D341Med (cell line): ENCODE data around the gene RPL14.
A peak's percentile ranks its signal among the peaks of the same experiment; 100 is the strongest.
"Not testable (repeated sequence)": the region's sequence is repeated elsewhere in the genome, so short reads cannot be mapped to it uniquely, and the experiment has no call there.

Source experiments
- DNase-seq: peaks from one replicate; pipeline ENCODE4 v3.0.0; 2012; ENCODE audit warnings: low spot score

The RPL14 gene

GRCh38 chr3:40456940-40457823 is at the start of gene RPL14:
Gene RPL14 (plus strand): TSS chr3:40457339. CDS start chr3:40457472, 133 bp downstream.
- peak; percentile 94 for DNase-seq

DNA sequence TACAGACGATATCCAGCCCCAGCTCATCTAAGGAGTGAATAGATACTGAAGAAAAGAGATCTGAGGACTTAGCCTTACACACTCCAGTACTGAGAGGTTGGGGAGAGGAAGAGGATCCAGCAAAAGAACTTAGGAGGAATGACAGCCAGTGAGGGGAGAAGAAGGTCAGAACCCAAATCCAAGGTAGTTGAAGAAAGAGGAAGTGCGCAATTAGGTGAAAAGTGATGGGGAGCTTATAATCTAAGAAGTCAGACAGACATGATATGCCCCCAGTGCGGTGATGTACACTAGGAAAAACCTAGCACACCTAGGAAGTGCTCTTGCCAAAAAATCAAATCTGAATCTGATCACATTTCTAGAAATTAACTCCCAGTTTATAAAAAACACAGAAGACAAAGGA is 49.5 kb upstream of the RPL14 start:
- DNase-seq = no peak

DNA sequence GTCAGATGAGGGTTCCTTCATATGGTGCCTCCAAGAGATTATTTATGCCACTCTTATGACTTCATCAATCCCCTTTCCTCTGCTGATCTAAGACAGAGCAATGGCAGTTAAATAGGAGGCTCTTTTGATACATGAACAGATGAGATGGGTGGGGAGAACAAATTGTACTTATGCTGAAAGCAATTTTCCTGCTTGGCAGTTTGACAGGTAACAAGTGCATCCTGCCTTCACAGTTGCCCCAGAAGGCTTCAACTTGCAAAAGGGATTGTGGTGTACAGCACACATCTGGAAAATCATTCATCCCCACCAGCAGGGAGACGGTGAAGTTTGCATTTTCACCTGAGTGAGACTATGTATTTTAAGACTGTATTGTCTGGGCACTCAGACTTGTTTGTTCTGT is 42.9 kb upstream of the RPL14 start:
- DNase-seq = no peak

DNA sequence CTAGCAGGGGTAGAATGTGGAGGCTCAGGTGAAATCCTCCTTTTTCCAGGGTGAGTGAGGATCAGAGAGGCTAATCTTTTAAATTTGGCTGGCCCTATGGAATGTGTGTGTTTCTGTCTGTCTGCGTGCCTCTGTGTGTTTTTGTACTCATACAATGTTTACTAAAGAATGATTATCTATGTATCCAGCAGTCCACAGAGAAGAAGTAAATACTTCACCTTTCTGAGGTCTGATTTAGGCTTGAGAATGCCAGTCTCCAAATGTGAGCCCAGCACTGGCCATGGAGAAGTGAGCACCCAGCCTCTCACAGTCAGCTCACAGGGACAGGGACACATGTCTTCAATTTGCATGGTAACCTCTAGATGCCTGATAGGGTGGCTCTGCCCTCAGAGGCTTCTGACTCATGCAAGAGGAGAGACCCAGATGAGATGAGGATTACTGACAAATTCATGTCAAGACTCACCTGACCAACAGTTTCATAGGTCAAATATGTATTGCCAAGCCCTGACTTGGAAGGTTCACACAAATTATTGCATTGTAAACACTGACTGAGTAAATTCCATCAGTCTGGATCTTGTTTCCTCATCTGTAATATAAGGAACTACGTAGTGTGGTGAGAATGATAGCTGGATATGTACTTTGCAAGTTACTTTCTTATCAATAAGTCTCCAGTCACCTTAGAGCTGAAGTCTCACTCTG is 39.1 kb upstream of the RPL14 start:
- no peak for DNase-seq

DNA sequence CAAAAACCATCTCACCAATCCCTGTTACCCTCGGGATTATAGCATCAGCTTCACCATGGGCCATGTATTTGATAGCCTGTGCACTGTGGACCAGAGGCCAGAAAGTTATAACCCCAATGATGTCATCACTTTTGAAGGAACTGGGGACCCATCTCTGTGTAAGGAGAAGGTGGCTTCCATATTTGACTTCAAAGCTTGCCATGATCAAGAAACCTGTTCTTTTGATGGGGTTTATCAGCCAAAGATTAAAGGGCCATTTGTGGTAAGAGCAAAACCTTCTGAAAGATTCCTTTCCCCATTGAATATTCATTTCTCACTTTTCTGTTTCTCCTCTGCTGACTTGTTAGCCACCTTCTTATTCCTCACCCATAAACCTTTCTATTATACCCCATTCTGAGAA is 34.3 kb upstream of the RPL14 start:
- DNase-seq = no peak

- DNase-seq = no peak
Measured at GRCh38 chr3:40427045-40427669, 30.0 kb upstream of the RPL14 start.

DNA sequence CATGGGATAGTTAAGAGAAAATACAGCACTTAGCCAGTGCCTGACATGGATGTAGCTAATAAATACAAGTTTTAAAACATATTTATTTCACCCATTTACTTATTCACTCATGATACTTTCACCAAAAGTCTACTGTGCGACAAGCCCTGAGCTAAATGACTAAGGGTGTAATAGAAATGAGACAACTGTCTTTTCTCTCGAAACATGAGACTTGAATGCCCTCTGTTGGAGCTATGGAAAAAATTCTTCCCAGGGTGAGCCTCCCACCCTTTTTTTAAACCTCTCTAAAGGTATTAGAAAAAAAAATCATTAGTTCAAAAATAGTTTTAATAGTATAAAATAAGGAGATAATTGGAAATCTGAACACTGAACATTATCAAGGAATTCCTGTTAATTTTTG is 24.3 kb upstream of the RPL14 start:
- DNase-seq = no peak

GRCh38 chr3:40437889-40438288 is 19.2 kb upstream of the RPL14 start:
- no peak for DNase-seq

GRCh38 chr3:40445062-40445461 is 12.1 kb upstream of the RPL14 start:
- DNase-seq = no peak

GRCh38 chr3:40445880-40446279 is 11.3 kb upstream of the RPL14 start:
- no peak for DNase-seq

- no peak for DNase-seq
Measured at GRCh38 chr3:40450438-40450837, 6.7 kb upstream of the RPL14 start.

- DNase-seq = no peak
Measured at GRCh38 chr3:40451551-40451950, 5.6 kb upstream of the RPL14 start.

GRCh38 chr3:40452057-40452456 is 5.1 kb upstream of the RPL14 start:
- no peak for DNase-seq

DNA sequence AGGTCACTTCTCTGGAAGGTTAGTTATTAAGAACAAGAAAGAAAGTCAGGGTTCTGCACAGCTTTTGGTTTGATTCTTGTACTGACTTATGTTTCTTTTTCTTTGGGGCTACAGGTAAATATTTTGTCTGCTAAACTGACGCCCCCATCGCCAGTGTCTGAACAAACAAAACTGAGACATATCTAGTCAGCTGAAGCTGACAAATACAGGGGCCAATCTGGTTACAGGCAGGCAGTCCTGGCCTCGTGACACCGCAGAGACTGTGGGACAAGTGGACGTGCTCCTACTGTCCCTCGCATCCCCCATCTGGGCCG is 4.6 kb upstream of the RPL14 start:
- DNase-seq = no peak

GRCh38 chr3:40452876-40453730 is 4.0 kb upstream of the RPL14 start:
- peak; percentile 96 for DNase-seq

- DNase-seq = no peak
Measured at GRCh38 chr3:40453933-40454332, 3.2 kb upstream of the RPL14 start.

DNA sequence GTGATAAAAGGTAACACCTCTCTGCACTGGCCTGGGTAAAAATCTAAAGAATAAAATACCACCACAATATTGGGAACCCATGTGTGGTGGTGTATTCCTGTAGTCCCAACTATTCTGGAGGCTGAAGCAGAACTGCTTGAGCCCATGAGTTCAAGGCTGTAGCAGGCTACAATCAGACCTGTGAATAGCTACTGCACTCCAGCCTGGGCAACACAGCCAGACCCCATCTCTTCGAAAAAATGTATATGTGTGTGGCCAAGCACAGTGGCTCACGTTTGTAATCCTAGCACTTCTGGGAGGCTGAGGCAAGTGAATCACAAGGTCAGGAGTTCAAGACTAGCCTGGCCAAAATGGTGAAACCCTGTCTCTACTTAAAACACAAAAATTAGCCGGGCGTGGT is 1.8 kb upstream of the RPL14 start:
- no peak for DNase-seq

DNA sequence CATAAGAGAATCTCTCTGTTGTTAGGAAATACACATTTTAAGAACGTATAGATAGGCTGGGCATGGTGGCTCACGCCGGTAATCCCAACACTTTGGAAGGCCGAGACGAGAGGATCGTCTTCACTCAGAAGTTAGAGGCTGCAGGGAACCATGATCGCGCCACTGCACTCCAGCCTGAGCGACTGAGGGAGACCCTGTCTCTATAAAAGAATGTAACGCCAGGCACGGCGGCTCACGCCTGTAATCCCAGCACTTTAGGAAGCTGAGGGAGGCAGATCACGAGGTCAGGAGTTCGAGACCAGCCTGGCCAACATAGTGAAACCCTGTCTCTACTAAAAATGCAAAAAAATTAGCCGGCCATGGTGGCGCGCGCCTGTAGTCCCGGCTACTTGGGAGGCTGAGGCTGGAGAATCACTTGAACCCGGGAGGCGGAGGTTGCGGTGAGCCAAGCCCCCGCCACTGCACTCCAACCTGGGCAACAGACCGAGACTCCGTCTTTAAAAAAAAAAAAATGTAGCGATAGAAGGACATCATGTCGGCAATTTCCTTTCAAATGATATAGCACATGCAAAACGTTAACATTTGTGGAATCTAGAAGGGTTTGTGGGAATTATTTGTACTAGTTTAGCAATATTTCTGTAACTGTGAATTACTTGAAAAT is 730 bp upstream of the RPL14 start:
- no peak for DNase-seq

DNA sequence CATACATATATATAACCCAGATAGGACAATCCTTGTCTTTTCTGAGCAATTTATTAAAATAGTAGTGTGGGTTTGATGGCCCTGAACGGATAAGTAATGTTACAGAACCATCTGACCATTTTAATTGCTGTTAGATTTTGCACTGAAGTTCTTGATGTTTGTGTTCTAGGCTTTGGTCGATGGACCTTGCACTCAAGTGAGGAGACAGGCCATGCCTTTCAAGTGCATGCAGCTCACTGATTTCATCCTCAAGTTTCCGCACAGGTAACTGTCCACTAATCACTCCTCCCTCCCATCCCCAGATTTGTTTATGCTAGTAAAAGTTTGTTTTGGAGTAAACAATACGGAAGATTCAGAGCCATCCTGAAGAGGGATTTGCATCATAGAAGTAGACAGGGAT is 1.3 kb downstream of the RPL14 start:
- DNase-seq = no peak

GRCh38 chr3:40460481-40460880 is 3.3 kb downstream of the RPL14 start:
- not testable (repeated sequence) for DNase-seq

GRCh38 chr3:40461161-40461560 is 4.0 kb downstream of the RPL14 start:
- no peak for DNase-seq

GRCh38 chr3:40462838-40463237 is 5.7 kb downstream of the RPL14 start:
- DNase-seq = not testable (repeated sequence)
